Kidney (tissue), 14 donors: ENCODE results near the gene ABCB9. TPM values are rescaled to one million over a fixed set of nuclear protein-coding genes. Genes with fewer than 3 reads are reported as not detected.
"Not testable (repeated sequence)": the region's sequence is repeated elsewhere in the genome, so short reads cannot be mapped to it uniquely, and the experiment has no call there.

Source experiments
- DNase-seq, 5 donors: peaks; one replicate each; pipeline ENCODE4 v3.0.0-alpha.2; 2013 to 2020
- FAIRE-seq: peaks from 2 replicates; lab custom pipeline; 2012; peaks lifted over from hg19 to GRCh38; lab: Jason Lieb, UNC
- H3K27ac ChIP-seq, 2 donors: one replicate each; pipeline ENCODE4 v1.7.0; 2013; ENCODE audit warnings: low read depth in 2 of 2, low read length in 2 of 2, inconsistent platforms in 1 of 2
- H3K27me3 ChIP-seq: one replicate; pipeline ENCODE4 v1.7.1; 2013; ENCODE audit warnings: low read length, inconsistent platforms; ENCODE audit not compliant: control insufficient read depth, insufficient read depth
- H3K36me3 ChIP-seq, 3 donors: one replicate each; pipeline versions ENCODE4 v1.7.0 to v1.7.1; 2013; ENCODE audit warnings: low read length in 3 of 3, control low read depth in 1 of 3, inconsistent platforms in 1 of 3; ENCODE audit not compliant: insufficient read depth in 3 of 3, control insufficient read depth in 2 of 3
- H3K4me1 ChIP-seq, 3 donors: one replicate each; pipeline versions ENCODE4 v1.7.0 to v1.7.1; 2013; ENCODE audit warnings: low read length in 3 of 3, inconsistent platforms in 1 of 3, low read depth in 1 of 3; ENCODE audit not compliant: control insufficient read depth in 2 of 3, insufficient read depth in 2 of 3
- H3K4me3 ChIP-seq, 3 donors: one replicate each; pipeline versions ENCODE4 v1.7.0 to v1.8.1; 2013; ENCODE audit warnings: low read length in 3 of 3, control low read depth in 1 of 3, inconsistent platforms in 1 of 3
- H3K9ac ChIP-seq, 3 donors: one replicate each; pipeline versions ENCODE4 v1.7.0 to v1.7.1; 2013; ENCODE audit warnings: low read length in 3 of 3, control low read depth in 1 of 3, inconsistent platforms in 1 of 3
- H3K9me3 ChIP-seq, 3 donors: one replicate each; pipeline versions ENCODE4 v1.7.0 to v1.7.1; 2013; ENCODE audit warnings: low read length in 3 of 3, control low read depth in 1 of 3, inconsistent platforms in 1 of 3; ENCODE audit not compliant: control insufficient read depth in 2 of 3, insufficient read depth in 1 of 3
- intact Hi-C: fragments of 100-400 bp; cut with DNase I; formaldehyde crosslinking; loops from one replicate; pipeline ENCODE4 v1.11.1; 2022
- polyA plus RNA-seq: library from polyadenylated mRNA; stranded (reverse); fragments of 350-450 nt; fragmentation: Illumina TruSeq; extraction: RNeasy Lipid Tissue Mini Kit (QIAGEN cat#74804); gene quantifications from one replicate; pipeline ENCODE4 v1.2.3, GENCODE V29; 2014; ENCODE audit warnings: low read depth, low replicate concordance; ENCODE audit not compliant: insufficient read depth
- total RNA-seq: library from RNA; stranded (reverse); fragmentation: NEBNext Ultra II Directional; extraction: Animal tissue kit (Norgen Biotek cat#: 25700); gene quantifications from one replicate; pipeline ENCODE4 v1.2.1, GENCODE V29; 2021
- TF ChIP-seq, protein P1 (sequence below): IDR thresholded peaks from 3 replicates; pipeline ENCODE4 v1.5.1; 2012; ENCODE audit warnings: mild to moderate bottlenecking, moderate library complexity, borderline replicate concordance; ENCODE audit not compliant: insufficient read depth; ENCODE audit errors: extremely low read depth
- donor health status: control.
- donor health status: control.
- donor health status: control.
- donor health status: control.
- donor health status: control.
- donor health status: DM: yes; HTN: yes; CAD: no.
- donor health status: Normal renal cell carcinoma (clear cell type).

The ABCB9 gene
- total and polyA plus RNA-seq, 2 donors from 2014 or later: 4.6 to 7.6 TPM

DNA sequence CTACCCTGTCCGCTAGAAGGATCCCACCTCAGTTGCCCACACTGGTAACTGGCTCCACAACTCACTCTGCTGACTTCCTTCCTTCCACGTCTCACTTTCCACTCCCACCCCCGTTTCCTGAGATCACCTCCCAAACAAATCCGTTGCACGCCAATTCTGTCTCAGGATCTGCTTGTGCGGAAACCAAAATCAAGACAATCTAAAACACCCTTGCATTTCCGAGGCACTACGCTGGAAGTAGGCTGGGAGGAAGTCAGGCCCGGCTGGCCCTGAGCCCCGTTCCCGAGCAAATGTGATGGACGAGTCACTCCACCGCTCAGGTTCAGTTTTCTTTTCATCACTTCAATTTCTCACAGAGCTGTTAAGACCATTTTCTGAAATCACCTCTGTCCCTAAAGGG is 23.1 kb downstream of the ABCB9 start:
- H3K9ac ChIP-seq: no peak overlapping the region
- H3K9me3 ChIP-seq: no peaks in the 10 kb centered on the region
- no peak overlapping the region for H3K4me3 ChIP-seq
- TF ChIP-seq, protein P1, sequence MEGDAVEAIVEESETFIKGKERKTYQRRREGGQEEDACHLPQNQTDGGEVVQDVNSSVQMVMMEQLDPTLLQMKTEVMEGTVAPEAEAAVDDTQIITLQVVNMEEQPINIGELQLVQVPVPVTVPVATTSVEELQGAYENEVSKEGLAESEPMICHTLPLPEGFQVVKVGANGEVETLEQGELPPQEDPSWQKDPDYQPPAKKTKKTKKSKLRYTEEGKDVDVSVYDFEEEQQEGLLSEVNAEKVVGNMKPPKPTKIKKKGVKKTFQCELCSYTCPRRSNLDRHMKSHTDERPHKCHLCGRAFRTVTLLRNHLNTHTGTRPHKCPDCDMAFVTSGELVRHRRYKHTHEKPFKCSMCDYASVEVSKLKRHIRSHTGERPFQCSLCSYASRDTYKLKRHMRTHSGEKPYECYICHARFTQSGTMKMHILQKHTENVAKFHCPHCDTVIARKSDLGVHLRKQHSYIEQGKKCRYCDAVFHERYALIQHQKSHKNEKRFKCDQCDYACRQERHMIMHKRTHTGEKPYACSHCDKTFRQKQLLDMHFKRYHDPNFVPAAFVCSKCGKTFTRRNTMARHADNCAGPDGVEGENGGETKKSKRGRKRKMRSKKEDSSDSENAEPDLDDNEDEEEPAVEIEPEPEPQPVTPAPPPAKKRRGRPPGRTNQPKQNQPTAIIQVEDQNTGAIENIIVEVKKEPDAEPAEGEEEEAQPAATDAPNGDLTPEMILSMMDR: no peak
- FAIRE-seq (no peak), DNase-seq (no peak)
- intact Hi-C loops: no loop called here
- H3K4me1 ChIP-seq: peaks cover 0 to 2% (median 0%) of the 10 kb centered on the region in 3 donors
- H3K27ac ChIP-seq: peak overlapping the region; percentile 24 to 32
- no peaks in the 10 kb centered on the region for H3K27me3 ChIP-seq
- H3K36me3 ChIP-seq: no peaks in the 10 kb centered on the region

DNA sequence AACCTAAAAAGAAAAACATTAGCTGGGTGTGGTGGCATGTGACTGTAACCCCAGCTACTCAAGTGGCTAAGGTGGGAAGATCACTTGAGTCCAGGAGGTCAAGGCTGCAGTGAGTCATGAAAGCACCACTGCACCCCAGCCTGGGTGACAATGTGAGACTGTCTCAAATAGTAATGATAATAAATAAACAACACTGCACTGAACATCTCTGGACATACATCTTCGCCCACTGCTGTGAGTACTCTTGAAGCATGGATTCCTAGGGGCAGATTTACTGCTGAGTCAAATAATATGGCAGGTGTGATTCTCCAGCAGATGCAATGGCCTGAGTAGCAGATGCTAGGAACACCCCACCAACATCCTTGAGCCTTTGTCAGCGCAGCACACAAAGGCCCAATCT is 23.6 kb downstream of the ABCB9 start:
- Histone ChIP-seq H3K4me3 (no peak overlapping the region), H3K4me1 (peaks cover 0 to 2% (median 0%) of the 10 kb centered on the region in 3 donors), H3K9me3 (no peaks in the 10 kb centered on the region), H3K9ac (no peak overlapping the region), H3K27ac (no peak overlapping the region), H3K36me3 (no peaks in the 10 kb centered on the region), H3K27me3 (no peaks in the 10 kb centered on the region)
- no peak for FAIRE-seq
- no peak for DNase-seq
- TF ChIP-seq, protein P1: no peak
- intact Hi-C loops: no loop called here

DNA sequence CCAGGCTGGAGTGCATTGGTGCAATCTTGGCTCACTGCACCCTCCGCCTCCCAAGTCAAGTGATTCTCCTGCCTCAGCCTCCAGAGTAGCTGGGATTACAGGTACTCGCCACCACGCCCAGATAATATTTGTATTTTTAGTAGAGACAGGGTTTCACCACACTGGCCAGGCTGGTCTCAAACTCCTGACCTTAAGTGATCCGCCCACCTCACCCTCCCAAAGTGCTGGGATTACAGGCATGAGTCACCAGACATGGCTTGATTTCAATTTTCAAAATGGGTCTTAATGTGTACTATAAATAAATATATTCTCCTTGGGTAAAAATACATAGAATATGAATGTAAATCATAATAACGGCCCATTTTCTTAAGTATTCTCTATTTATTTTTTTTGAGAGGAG is 24.9 kb downstream of the ABCB9 start:
- DNase-seq, H3K27me3 ChIP-seq, FAIRE-seq, intact Hi-C loops, H3K4me1 ChIP-seq, H3K27ac ChIP-seq, H3K4me3 ChIP-seq, H3K9me3 ChIP-seq, H3K36me3 ChIP-seq, H3K9ac ChIP-seq: not testable (repeated sequence)

DNA sequence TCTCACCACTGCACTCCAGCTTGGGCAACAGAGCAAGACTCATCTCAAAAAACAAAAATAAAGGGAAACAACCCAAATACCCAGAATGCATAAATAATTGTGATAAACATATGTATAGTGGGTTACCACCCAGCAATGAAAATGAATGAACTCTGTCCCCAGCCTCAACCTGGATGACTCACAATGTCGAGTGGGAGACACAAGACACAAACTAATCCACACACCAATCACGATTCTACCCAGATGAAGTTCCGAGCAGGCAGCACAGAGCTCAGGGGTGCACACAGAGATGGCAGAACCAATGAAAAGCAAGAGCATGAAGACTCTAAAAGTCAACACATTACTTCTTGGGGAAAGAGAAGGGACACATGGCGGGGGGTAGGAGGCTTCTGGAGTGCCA is 27.1 kb downstream of the ABCB9 start:
- intact Hi-C loops: no loop called here
- H3K27me3 ChIP-seq: no peaks in the 10 kb centered on the region
- DNase-seq (no peak), FAIRE-seq (no peak)
- no peaks in the 10 kb centered on the region for H3K9me3 ChIP-seq
- H3K36me3 ChIP-seq: no peaks in the 10 kb centered on the region
- no peak overlapping the region for H3K4me3 ChIP-seq
- H3K9ac ChIP-seq: no peak overlapping the region
- TF ChIP-seq, protein P1: no peak
- no peaks in the 10 kb centered on the region for H3K4me1 ChIP-seq
- no peak overlapping the region for H3K27ac ChIP-seq
